Thymus (tissue), 11 donors: ENCODE data around the gene DUSP5. TPM values are rescaled to one million over a fixed set of nuclear protein-coding genes. Genes with fewer than 3 reads are reported as not detected.

Source experiments
- DNase-seq, 9 donors: peaks; one replicate each; pipeline ENCODE4 v3.0.0-alpha.2; 2013; ENCODE audit warnings: low spot score in 9 of 9, low read depth in 6 of 9, missing footprints in 1 of 9
- H3K27ac ChIP-seq, 2 donors: one replicate each; pipeline ENCODE4 v1.5.1; 2013; ENCODE audit warnings: control low read depth in 1 of 2, low read depth in 1 of 2, low read length in 1 of 2, mild to moderate bottlenecking in 1 of 2, moderate library complexity in 1 of 2
- H3K27me3 ChIP-seq, 2 donors: one replicate each; pipeline ENCODE4 v1.5.1; 2013; ENCODE audit warnings: low read length in 1 of 2; ENCODE audit not compliant: control insufficient read depth in 2 of 2, insufficient read depth in 1 of 2
- H3K36me3 ChIP-seq, 2 donors: one replicate each; pipeline ENCODE4 v1.5.1; 2013; ENCODE audit warnings: low read length in 1 of 2, mild to moderate bottlenecking in 1 of 2, moderate library complexity in 1 of 2; ENCODE audit not compliant: control insufficient read depth in 2 of 2, insufficient read depth in 2 of 2
- H3K4me1 ChIP-seq, 2 donors: one replicate each; pipeline ENCODE4 v1.5.1; 2013; ENCODE audit warnings: low read length in 2 of 2; ENCODE audit not compliant: control insufficient read depth in 2 of 2, insufficient read depth in 2 of 2
- H3K4me3 ChIP-seq, 2 donors: one replicate each; pipeline ENCODE4 v1.5.1; 2013; ENCODE audit warnings: low read length in 2 of 2, control low read depth in 1 of 2, mild to moderate bottlenecking in 1 of 2
- H3K9me3 ChIP-seq, 2 donors: one replicate each; pipeline ENCODE4 v1.5.1; 2013; ENCODE audit warnings: low read length in 1 of 2, mild to moderate bottlenecking in 1 of 2; ENCODE audit not compliant: control insufficient read depth in 2 of 2, insufficient read depth in 1 of 2
- WGBS: extraction: QIAGEN DNeasy Blood & Tissue Kit; methylation state at CpG from one replicate; pipeline ENCODE4 v1.1.7; 2013; 5-methylcytosine and 5-hydroxymethylcytosine counted together
- polyA plus RNA-seq: library from polyadenylated mRNA; stranded (reverse); fragments of 200-250 nt; gene quantifications from one replicate; pipeline ENCODE4 v1.2.3, GENCODE V29; 2013
- total RNA-seq: library from RNA; stranded (reverse); fragments of 120-200 nt; gene quantifications from one replicate; pipeline ENCODE4 v1.2.4, GENCODE V29; 2013
- donor health status: healthy.

DUSP5 gene
- total and polyA plus RNA-seq, 2 donors, result 6.6 to 26.3 TPM

- H3K4me1 ChIP-seq, result peaks cover 2 to 8% of the 10 kb centered on the region in 2 donors
Measured at GRCh38 chr10:110488940-110489339, 8.8 kb upstream of the DUSP5 start.

GRCh38 chr10:110490640-110491039, 7.1 kb upstream of the DUSP5 start:
- DNase-seq, result no peak
- Histone ChIP-seq H3K27ac (no peak overlapping the region), H3K9me3 (no peaks in the 10 kb centered on the region), H3K4me3 (no peak overlapping the region), H3K36me3 (no peaks in the 10 kb centered on the region), H3K27me3 (no peaks in the 10 kb centered on the region), H3K4me1 (peaks cover 2 to 10% of the 10 kb centered on the region in 2 donors)
- over 99% methylated on average over 4 of the region's 4 CpGs for WGBS

More at GRCh38 chr10:110488940-110489339, 8.8 kb upstream of the DUSP5 start:
- Histone ChIP-seq H3K36me3 (no peaks in the 10 kb centered on the region), H3K27me3 (no peaks in the 10 kb centered on the region), H3K4me3 (no peak overlapping the region), H3K27ac (no peak overlapping the region), H3K9me3 (no peaks in the 10 kb centered on the region)
- whole genome bisulfite sequencing, result 34% methylated on average over 5 of the region's 5 CpGs
- peak in 1 of 9 donors; percentile 16 for DNase-seq

GRCh38 chr10:110491346-110491745, 6.4 kb upstream of the DUSP5 start:
- Histone ChIP-seq H3K4me1 (peaks cover 6 to 17% of the 10 kb centered on the region in 2 donors), H3K27ac (no peak overlapping the region), H3K36me3 (no peaks in the 10 kb centered on the region), H3K9me3 (no peaks in the 10 kb centered on the region), H3K27me3 (no peaks in the 10 kb centered on the region), H3K4me3 (no peak overlapping the region)
- WGBS, result 92% methylated on average over 2 of the region's 2 CpGs
- no peak for DNase-seq

DNA sequence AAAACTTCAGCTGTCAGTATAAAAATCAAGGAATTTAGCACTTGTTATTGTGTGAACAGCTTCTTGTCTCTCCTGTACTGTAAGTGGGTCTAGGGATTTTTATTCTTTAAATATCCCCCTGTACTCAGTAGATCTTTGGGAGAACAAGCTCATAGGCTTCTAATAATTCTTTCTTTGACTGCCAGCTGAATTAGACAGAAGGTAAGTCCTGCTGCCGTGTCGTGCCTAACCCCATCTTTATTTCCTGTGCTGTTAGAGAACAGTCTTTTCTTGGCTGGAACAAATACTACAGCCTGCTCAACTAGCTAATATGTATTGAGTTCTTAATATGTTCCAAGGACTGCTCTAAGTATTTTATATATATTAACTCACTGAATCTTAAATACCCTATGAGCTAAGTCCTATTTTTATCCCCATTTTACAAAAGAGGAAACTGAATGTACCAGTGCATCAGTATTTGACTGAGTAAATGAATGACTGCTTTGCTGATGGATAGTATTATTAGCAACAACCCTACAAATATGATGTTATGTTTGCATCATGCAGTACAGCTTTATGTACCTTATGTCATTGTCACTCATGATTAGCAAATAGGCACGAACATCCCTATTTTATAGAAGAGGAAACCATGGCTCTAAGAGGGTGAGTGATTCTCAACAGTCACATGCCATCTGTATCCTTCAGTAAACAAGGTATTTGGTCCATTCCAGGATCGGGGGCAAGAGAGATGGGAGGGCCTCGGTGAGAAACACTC, 5.5 kb upstream of the DUSP5 start:
- no peak for DNase-seq
- Histone ChIP-seq H3K4me1 (peaks cover 8 to 26% of the 10 kb centered on the region in 2 donors), H3K36me3 (no peaks in the 10 kb centered on the region), H3K9me3 (no peaks in the 10 kb centered on the region), H3K27ac (no peak overlapping the region), H3K4me3 (no peak overlapping the region), H3K27me3 (no peaks in the 10 kb centered on the region)
- WGBS, result 60% methylated on average over 5 of the region's 5 CpGs

DNA sequence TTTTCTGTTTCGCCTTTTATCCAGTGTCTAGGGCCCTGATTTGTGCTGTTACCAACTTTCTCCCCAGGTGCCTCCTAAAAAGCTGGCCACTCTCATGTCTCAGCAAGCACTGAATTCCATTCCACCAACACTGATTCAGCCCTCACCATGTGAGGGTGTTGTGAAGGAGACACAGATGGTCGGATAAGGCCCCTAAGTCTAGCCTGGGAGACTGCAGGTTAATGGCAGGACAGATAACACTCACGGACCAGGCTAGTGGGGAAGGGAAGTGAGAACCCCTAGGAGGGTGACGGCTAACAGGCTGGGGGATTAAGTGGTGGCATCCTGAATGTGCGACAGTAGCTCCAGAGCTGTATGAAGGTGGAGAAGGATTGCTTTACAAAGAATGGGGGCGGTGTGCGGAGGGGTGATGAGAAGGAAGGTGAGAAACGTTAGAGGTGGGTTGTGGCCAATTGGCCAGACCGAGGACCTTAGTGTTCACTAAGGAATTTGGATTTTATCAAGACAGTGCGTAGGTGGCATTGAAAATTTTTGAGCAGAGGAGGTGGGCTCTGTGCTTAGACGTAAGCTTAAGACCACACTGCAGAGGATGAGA, 3.8 kb upstream of the DUSP5 start:
- Histone ChIP-seq H3K27me3 (peaks cover 4 to 8% of the 10 kb centered on the region in 2 donors), H3K36me3 (no peaks in the 10 kb centered on the region), H3K9me3 (no peaks in the 10 kb centered on the region), H3K27ac (no peak overlapping the region), H3K4me1 (peaks cover 13 to 27% of the 10 kb centered on the region in 2 donors), H3K4me3 (no peak overlapping the region)
- WGBS, result 88% methylated on average over 11 of the region's 11 CpGs
- DNase-seq, result no peak

DNA sequence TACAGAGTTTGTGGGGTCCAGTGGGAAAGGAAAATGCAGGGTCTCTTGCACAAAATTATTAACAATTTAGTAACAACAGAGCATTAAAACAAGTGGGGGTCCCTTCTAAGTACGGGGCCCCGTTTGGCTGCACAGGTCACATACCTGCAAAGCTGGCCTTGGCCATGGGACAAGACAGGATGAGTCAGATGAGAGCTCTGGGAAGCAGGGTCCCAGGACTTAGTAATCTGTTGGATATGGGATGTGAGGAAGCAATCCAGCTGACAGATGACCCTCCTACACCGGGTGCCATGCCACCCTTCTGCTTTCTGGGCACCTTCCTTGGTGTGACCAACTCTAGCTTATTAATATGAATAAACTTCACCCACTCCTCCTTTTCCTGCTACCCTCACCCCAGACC, 3.2 kb upstream of the DUSP5 start:
- Histone ChIP-seq H3K36me3 (no peaks in the 10 kb centered on the region), H3K9me3 (no peaks in the 10 kb centered on the region), H3K4me3 (no peak overlapping the region), H3K4me1 (peaks cover 14 to 31% of the 10 kb centered on the region in 2 donors), H3K27me3 (peaks cover 5 to 14% of the 10 kb centered on the region in 2 donors), H3K27ac (no peak overlapping the region)
- 96% methylated on average over 3 of the region's 3 CpGs for WGBS
- DNase-seq, result no peak

GRCh38 chr10:110495731-110496552, 1.8 kb upstream of the DUSP5 start:
- Histone ChIP-seq H3K27me3 (peaks cover 5 to 21% of the 10 kb centered on the region in 2 donors), H3K4me3 (peak overlapping the region; percentile 77 to 86), H3K4me1 (peaks cover 14 to 35% of the 10 kb centered on the region in 2 donors), H3K9me3 (no peaks in the 10 kb centered on the region), H3K36me3 (no peaks in the 10 kb centered on the region), H3K27ac (peak overlapping the region in 1 of 2 donors; percentile 12)
- DNase-seq, result peak in 5 of 9 donors; percentile 48 to 78 (median 55)
- 65% methylated on average over 25 of the region's 25 CpGs for WGBS

DNA sequence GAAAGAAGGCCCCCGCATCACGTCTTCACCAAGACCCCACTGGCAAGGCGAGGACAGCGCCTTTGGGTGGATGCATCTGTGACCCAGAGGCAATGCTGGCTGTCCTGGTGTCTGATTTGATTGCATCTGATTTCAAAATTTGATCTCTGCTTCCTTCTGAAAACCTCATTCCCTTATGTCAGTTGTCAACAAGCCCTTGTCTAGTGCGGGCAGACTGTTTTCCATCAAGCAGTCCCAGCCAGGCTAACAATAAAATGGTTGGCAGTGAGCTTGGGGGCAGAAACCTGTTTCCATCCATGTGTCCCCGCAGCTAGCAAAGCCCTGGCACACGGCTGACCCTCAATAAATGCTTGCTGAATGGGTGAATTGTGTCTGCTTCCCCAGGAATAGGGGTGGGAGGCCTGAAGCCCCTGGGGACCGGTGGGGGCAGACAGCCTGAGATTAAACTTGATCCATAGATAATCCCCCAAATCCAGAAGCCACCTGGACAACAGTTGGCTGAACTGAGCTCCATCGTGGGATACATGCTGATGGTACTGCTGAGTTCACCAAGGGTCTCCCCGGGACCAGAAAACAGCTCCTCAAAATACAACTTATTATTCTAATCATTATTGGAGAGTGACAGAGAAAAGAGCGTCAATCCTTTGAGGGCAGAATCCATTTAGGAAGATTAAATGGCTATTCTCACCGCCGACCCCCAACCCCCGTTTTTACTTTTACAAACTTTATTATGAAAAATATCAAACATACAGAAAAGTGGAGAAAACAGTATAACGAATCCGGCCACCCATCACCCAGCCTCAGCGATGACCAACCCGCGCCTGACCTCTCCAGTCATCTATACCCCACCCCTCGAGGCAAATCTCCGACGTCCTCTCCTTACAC, 912 bp upstream of the DUSP5 start:
- Histone ChIP-seq H3K4me3 (peak overlapping the region; percentile 77 to 86), H3K9me3 (peaks cover 0 to 3% of the 10 kb centered on the region in 2 donors), H3K36me3 (no peaks in the 10 kb centered on the region), H3K27ac (peak overlapping the region; percentile 20 to 91), H3K27me3 (peaks cover 5 to 25% of the 10 kb centered on the region in 2 donors), H3K4me1 (peaks cover 14 to 43% of the 10 kb centered on the region in 2 donors)
- DNase-seq, result no peak
- 31% methylated on average over 22 of the region's 22 CpGs for WGBS
